ENCODE data around the gene PLCG2. TPM values are rescaled to one million over a fixed set of nuclear protein-coding genes. Genes with fewer than 3 reads are reported as not detected.

The PLCG2 gene
- total and polyA plus RNA-seq, 2 experiments from 2014 or later, result 3.5 to 10.4 TPM

GRCh38 chr16:81846105-81846504 lies 67.0 kb downstream of the PLCG2 start:
- TF ChIP-seq CTCF (IDR thresholded peaks at IDR 0.05; ENCODE audit: low read depth, low read length), result no peak
- DNase-seq (ENCODE audit: low read depth in 1 of 2, low spot score in 1 of 2), result no peak
- no peak overlapping the region for H3K27ac ChIP-seq
- no peaks in the 10 kb centered on the region for H3K27me3 ChIP-seq
- no peaks in the 10 kb centered on the region for H3K36me3 ChIP-seq
- no peak overlapping the region for H3K4me3 ChIP-seq
- no peaks in the 10 kb centered on the region for H3K9me3 ChIP-seq (ENCODE audit: low read depth)
- no peaks in the 10 kb centered on the region for H3K4me1 ChIP-seq (ENCODE audit: low read depth)

GRCh38 chr16:81848306-81848853 lies 69.3 kb downstream of the PLCG2 start:
- Histone ChIP-seq H3K4me3 (no peak overlapping the region), H3K36me3 (no peaks in the 10 kb centered on the region), H3K27me3 (no peaks in the 10 kb centered on the region), H3K9me3 (ENCODE audit: low read depth) (no peaks in the 10 kb centered on the region), H3K27ac (no peak overlapping the region), H3K4me1 (ENCODE audit: low read depth) (no peaks in the 10 kb centered on the region)
- no peak for DNase-seq (ENCODE audit: low read depth in 1 of 2, low spot score in 1 of 2)
- TF ChIP-seq CTCF (IDR thresholded peaks at IDR 0.05; ENCODE audit: low read depth, low read length), result no peak

- Histone ChIP-seq H3K27me3 (no peaks in the 10 kb centered on the region), H3K9me3 (ENCODE audit: low read depth) (no peaks in the 10 kb centered on the region), H3K27ac (no peak overlapping the region), H3K36me3 (no peaks in the 10 kb centered on the region), H3K4me1 (ENCODE audit: low read depth) (no peaks in the 10 kb centered on the region), H3K4me3 (no peak overlapping the region)
- no peak for DNase-seq (ENCODE audit: low read depth in 1 of 2, low spot score in 1 of 2)
- TF ChIP-seq CTCF (IDR thresholded peaks at IDR 0.05; ENCODE audit: low read depth, low read length), result no peak
These were observed 71.3 kb downstream of the PLCG2 start for GRCh38 chr16:81850197-81850944.

DNA sequence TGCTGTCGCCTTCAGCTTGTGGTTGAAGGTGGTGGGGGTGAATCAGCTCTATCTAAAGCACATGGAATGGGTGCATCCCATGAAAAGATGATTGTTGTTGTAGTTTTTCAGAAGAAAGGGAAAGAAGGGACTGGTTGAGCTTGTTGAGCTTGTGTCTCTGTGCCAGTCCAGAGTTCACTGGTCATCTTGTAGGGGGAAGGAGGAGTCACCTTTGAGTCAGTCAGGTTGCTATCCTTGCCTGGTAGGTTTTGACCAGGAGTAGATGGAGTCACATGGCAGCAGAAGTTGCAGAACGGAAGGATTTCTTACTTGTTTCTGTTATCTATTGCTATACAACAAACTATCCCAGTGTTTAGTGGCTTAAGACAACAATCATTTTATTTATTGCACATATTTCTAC lies 73.3 kb downstream of the PLCG2 start:
- Histone ChIP-seq H3K9me3 (ENCODE audit: low read depth) (no peaks in the 10 kb centered on the region), H3K27me3 (no peaks in the 10 kb centered on the region), H3K4me1 (ENCODE audit: low read depth) (no peaks in the 10 kb centered on the region), H3K4me3 (no peak overlapping the region), H3K27ac (no peak overlapping the region), H3K36me3 (no peaks in the 10 kb centered on the region)
- TF ChIP-seq CTCF (IDR thresholded peaks at IDR 0.05; ENCODE audit: low read depth, low read length), result no peak
- no peak for DNase-seq (ENCODE audit: low read depth in 1 of 2, low spot score in 1 of 2)

DNA sequence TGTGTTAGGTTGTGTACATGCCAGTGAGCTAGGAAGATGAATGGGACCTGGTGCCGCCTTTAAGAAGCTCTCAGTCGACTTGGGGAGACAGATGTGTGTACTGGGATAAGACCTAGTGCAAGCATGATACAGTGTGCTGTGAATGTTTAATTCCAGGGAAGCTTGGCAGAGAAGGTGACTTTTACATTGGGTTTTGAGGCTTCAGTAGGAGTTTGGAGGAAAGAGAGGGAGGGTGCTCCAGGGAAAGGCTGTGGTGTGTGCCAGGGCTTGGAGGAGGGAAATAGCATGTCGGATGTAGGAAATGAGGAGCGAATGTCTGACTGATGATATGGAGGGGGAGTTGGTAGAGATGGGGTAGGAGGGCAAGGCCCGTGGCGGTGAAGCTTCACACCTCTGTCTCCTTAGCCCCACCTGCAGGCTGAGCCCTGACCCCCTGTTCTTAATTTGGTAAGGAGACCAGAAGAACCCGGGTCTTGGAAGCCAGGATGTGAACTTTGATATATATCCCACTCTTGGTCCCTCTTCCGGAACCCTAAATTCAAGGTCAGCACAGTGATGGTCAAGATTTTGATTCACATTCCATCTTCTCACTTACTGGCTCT lies 76.6 kb downstream of the PLCG2 start:
- no peak for DNase-seq (ENCODE audit: low read depth in 1 of 2, low spot score in 1 of 2)
- no peak overlapping the region for H3K4me3 ChIP-seq

More for the DNA sequence above, 76.6 kb downstream of the PLCG2 start:
- no peak for TF ChIP-seq CTCF (IDR thresholded peaks at IDR 0.05; ENCODE audit: low read depth, low read length)
- Histone ChIP-seq H3K4me1 (ENCODE audit: low read depth) (no peaks in the 10 kb centered on the region), H3K27ac (no peak overlapping the region), H3K27me3 (no peaks in the 10 kb centered on the region), H3K36me3 (no peaks in the 10 kb centered on the region), H3K9me3 (ENCODE audit: low read depth) (no peaks in the 10 kb centered on the region)

All from cardiac muscle cell (in vitro differentiated cells and primary cell).